K562 (cell line): ENCODE results near the gene ZFHX2. TPM values are rescaled to one million over a fixed set of nuclear protein-coding genes. Genes with fewer than 3 reads are reported as not detected.

Source experiments
- KHSRP ChIP-seq: fragments of 450-650 bp; IDR thresholded peaks from 2 replicates; pipeline ENCODE4 v1.6.1; 2017
- ZC3H8 ChIP-seq: fragments of 450-650 bp; IDR thresholded peaks from 2 replicates; pipeline ENCODE4 v1.6.1; 2017
- polyA plus RNA-seq, 8 experiments: library from polyadenylated mRNA; depleted of rRNA in 4 of 8; stranded (reverse) in 5 of 8; unstranded in 3 of 8; fragments of >200 nt; fragmentation: Nextera tagmentation in 2 of 8; fragmentation: Illumina TruSeq in 1 of 8; extraction: Ambion mirVana in 2 of 8; extraction: Trizol in 1 of 8; gene quantifications; 2 replicates each; pipeline versions ENCODE4 v1.2.1 to v1.2.3, GENCODE V29; 2011 to 2014; ENCODE audit warnings: inconsistent platforms in 1 of 8, missing spikeins in 1 of 8
- total RNA-seq, 7 experiments: library from RNA; depleted of rRNA in 6 of 7; stranded (reverse); fragments of >200 nt in 6 of 7; fragmentation: Illumina TruSeq in 2 of 7; extraction: Trizol in 2 of 7; gene quantifications; 2 replicates each; pipeline versions ENCODE4 v1.2.1 to v1.2.3, GENCODE V29; 2011 to 2021; ENCODE audit warnings: low replicate concordance in 1 of 7
- TF ChIP-seq, protein P1 (sequence below), 2 experiments: fragments of 450-650 bp; formaldehyde crosslinking in 1 of 2; IDR thresholded peaks; 2 replicates each; pipeline versions ENCODE4 v1.4.0 to v1.6.1; 2014 to 2020; ENCODE audit warnings: mild to moderate bottlenecking in 2 of 2, borderline replicate concordance in 1 of 2, low read depth in 1 of 2
- TF ChIP-seq, protein P2 (sequence below): fragments of 250-450 bp; sonication (Bioruptor Pico); IDR thresholded peaks from 2 replicates; pipeline ENCODE4 v1.8.0; 2022; ENCODE audit warnings: moderate library complexity, mild to moderate bottlenecking, inconsistent platforms

ZFHX2 gene
- total and polyA plus RNA-seq, 9 of the 15 experiments (the other 6 are each of a cell fraction or from before 2014, with no cell fraction given): 0.06 to 0.11 (median 0.11) TPM; not detected in 4

DNA sequence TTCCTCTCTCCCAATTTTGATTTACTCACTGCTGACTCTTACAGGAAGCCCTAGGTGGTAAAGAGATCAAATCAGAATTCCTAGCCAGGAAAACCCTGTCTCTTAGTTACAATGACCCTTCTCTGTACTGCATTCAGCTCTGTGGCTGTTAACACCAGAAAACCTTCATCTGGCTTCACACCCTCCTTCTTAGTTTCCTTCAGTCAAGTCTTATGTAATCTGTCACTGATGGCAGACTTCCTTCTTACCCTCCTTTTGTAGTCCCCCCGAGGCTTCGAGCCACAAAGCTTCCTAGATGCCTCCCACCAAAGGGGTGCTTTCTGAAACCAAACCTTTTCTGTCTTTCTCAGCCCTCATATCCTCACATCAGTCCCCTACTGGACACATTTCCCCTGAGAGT, 65.5 kb downstream of the ZFHX2 start (continued):
- TF ChIP-seq, protein P1, sequence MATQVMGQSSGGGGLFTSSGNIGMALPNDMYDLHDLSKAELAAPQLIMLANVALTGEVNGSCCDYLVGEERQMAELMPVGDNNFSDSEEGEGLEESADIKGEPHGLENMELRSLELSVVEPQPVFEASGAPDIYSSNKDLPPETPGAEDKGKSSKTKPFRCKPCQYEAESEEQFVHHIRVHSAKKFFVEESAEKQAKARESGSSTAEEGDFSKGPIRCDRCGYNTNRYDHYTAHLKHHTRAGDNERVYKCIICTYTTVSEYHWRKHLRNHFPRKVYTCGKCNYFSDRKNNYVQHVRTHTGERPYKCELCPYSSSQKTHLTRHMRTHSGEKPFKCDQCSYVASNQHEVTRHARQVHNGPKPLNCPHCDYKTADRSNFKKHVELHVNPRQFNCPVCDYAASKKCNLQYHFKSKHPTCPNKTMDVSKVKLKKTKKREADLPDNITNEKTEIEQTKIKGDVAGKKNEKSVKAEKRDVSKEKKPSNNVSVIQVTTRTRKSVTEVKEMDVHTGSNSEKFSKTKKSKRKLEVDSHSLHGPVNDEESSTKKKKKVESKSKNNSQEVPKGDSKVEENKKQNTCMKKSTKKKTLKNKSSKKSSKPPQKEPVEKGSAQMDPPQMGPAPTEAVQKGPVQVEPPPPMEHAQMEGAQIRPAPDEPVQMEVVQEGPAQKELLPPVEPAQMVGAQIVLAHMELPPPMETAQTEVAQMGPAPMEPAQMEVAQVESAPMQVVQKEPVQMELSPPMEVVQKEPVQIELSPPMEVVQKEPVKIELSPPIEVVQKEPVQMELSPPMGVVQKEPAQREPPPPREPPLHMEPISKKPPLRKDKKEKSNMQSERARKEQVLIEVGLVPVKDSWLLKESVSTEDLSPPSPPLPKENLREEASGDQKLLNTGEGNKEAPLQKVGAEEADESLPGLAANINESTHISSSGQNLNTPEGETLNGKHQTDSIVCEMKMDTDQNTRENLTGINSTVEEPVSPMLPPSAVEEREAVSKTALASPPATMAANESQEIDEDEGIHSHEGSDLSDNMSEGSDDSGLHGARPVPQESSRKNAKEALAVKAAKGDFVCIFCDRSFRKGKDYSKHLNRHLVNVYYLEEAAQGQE (IDR thresholded peaks at IDR 0.05; ENCODE audit: borderline replicate concordance): no peak
- TF ChIP-seq, protein P1 (CRISPR knock-in tag; IDR thresholded peaks at IDR 0.05; ENCODE audit: low read depth): no peak
- TF ChIP-seq, protein P2, sequence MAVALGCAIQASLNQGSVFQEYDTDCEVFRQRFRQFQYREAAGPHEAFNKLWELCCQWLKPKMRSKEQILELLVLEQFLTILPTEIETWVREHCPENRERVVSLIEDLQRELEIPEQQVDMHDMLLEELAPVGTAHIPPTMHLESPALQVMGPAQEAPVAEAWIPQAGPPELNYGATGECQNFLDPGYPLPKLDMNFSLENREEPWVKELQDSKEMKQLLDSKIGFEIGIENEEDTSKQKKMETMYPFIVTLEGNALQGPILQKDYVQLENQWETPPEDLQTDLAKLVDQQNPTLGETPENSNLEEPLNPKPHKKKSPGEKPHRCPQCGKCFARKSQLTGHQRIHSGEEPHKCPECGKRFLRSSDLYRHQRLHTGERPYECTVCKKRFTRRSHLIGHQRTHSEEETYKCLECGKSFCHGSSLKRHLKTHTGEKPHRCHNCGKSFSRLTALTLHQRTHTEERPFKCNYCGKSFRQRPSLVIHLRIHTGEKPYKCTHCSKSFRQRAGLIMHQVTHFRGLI: no peak
- TF ChIP-seq KHSRP (no peak), ZC3H8 (no peak)
